HG02571 (cell line): Measurements from ENCODE around the gene IBSP.

Experiments used
- ATAC-seq: cut with Tn5 transposase; IDR thresholded peaks from one replicate; pipeline ENCODE4 v1.9.1; 2021; ENCODE audit warnings: mild to moderate bottlenecking, moderate library complexity; ENCODE audit not compliant: unreplicated experiment

The IBSP gene

DNA sequence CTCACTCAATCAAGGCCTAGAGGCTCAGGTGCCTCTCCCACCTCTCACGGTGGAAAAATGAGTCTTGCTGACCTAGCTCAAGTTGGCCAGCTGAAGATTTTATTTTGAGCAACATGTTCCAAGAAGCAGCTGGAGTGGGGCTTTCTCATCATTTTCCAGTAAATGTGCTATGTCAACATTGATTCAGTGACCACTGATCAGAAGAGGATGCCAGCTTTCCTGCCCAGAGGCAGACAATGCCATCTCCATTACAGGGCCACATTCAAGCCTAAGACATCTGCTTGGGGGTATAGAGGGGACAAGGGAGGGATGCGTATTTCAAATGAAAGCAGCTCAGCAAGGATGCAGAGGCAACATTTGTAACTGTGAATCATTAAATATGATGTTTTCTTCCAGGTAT lies 36.4 kb downstream of the IBSP start:
- ATAC-seq, result no peak

DNA sequence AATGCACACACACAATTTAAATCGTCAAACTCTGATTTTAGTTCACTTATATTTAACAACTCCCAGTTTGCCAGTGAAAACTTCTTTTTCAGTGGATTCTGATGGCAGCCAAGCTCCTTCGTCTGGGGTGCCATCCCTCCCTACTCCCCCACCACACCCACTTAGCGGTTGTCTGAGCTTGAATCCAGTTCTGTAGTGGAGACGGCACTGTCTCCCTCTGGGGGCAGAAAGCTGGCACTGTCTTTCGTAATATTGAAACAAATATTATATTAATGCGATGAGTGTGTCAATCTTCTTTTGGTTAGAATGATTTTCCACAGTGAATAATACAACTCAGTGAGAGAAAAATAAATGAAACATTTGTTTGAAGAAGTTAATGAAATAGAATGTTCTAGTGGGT lies 38.9 kb downstream of the IBSP start:
- no peak for ATAC-seq

DNA sequence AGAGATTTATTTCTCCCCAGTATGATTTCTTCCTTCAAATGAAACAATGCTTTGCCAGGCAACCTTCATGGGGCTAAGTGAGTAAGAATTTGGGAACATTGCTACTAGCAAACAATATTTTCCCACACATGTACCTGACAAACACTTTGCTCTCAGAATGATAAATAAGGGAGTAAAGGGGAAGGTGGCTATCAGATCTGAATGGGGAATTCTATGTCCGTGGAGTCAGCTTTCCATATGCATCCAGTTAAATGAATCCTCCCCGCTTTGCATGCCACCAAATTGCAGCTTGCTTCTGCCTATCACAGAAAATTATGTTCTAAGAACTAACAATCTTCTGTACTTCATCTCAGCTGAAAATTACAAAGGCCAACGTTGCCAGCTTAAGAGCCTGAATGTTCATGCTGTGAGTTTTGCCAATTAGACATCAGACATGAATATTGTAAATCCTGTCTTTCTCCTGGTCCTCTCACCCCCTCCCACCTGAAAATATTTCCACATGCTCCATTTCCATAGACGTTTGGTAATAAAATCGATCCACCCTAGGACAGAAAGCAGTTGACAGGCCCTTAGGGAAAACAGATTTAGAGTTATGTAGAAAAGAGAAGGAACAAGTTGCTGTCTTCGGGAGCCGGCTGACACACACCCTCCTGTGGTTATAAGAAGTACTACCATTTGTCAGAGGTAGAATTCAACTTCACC lies 39.7 kb downstream of the IBSP start:
- ATAC-seq, result no peak

DNA sequence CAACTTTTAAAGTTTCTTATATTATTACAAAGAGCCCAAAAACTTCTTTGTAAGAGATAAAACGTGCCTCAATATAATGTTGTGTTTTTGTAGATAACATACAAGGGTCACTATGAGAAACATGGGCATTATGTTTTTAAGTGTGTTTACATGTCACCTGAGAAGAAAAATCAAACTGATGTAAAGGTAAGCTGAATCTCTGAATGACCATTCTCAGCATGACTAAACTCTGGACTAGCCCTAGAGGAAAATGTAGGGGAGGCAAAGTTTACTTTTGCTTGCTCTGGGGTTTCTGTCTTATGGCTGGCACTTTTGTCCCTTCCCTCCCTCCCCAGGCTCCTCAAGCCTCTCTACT lies 40.2 kb downstream of the IBSP start:
- ATAC-seq, result no peak

DNA sequence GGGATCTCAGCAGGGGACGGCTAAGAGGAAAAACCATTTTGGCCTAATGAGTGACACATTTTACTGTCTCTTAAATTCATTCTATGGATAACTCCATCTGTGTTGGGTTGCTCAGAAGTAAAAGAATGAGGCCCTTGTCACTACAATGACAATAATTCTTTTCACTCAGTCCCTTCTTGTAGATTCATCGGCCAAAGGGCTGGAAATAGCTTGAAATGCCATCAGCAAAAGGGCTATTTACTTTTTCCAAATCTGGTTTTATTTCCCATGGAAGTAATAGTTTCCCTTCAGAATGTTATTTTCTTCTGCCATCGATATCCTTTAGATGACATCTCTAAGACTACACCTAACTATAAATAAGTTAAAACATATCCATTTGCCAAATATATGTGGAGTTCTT lies 40.8 kb downstream of the IBSP start:
- ATAC-seq, result no peak

DNA sequence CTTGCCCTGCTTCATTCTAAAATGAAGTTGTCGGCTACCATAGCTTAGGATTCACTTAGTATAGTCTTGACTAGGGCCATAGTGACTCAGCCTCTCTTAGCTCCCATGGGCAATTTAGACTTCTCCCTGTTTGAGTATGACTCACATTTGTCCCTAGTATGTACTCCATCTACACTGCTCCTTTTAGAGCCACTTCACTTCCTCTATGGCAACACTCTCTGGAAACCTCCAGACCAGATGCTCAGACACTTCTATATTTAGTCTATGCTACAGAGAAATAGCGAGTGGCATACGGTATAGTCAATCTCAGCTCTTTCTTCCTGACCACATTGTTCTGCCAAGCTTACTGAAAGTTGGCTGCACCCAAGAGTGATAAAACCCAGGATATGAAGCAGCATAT lies 44.6 kb downstream of the IBSP start:
- no peak for ATAC-seq

- ATAC-seq, result no peak
These were observed 45.1 kb downstream of the IBSP start for GRCh38 chr4:87844452-87844851.

GRCh38 chr4:87846226-87846625 lies 46.9 kb downstream of the IBSP start:
- ATAC-seq, result no peak

GRCh38 chr4:87848622-87849351 lies 49.4 kb downstream of the IBSP start:
- ATAC-seq, result peak; percentile 86

- ATAC-seq, result no peak
These were observed 50.3 kb downstream of the IBSP start for GRCh38 chr4:87849612-87850011.

GRCh38 chr4:87851332-87851731 lies 52.0 kb downstream of the IBSP start:
- ATAC-seq, result no peak

DNA sequence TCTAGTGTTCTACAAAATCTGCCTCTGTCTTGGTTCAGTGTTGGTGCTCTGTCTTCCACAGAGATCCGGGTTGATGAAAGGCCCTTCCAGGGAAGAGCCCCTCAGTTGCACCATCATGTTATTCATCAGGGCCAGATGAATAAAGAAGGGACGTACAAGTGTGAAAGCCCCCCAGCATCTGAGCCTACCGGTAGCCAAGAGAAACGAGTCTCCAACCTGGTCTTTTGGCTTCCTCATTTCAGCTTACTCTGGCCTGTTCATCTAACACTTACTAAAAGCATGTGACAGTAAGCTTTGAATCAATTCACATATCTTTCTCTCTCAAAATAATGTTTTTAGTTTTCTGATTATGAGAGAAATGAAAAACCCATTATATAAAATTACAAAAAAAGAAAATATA lies 52.6 kb downstream of the IBSP start:
- no peak for ATAC-seq

DNA sequence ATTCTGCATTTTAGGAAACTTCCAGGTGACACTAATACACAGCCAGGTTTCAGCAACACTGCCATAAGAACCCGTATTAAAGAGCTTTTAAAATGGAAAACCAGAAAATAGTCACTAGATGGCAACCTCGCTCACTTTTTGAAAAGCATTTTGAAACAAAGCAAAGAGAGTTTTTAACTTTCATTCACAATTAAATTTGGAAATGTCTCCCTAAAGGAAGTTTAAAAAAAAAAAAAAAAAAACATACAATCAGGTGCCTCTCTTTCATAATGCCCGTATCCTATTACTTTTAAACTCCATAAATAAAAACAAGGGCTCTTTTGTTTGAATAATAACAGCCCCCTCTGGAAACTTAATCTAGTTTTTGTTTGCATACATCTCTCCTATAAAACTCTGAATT lies 53.8 kb downstream of the IBSP start:
- no peak for ATAC-seq

DNA sequence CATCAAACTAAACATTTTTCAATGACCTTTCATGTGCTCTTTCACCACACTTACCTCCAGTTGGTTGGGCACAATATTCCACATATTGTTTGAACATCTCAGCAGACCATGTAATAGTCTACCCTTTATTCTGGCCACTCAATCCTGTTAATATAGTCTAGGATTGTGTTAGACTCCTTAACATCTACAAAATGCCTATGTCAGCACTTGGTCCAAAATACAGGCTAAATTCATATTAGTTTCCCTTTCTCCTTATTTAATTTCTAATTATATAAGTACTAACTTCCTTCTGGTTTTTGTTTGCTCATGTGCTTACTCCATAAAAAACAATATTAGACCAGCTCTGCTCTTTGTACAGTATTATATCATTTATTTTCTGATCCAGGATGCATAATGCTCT lies 54.5 kb downstream of the IBSP start:
- ATAC-seq, result no peak

DNA sequence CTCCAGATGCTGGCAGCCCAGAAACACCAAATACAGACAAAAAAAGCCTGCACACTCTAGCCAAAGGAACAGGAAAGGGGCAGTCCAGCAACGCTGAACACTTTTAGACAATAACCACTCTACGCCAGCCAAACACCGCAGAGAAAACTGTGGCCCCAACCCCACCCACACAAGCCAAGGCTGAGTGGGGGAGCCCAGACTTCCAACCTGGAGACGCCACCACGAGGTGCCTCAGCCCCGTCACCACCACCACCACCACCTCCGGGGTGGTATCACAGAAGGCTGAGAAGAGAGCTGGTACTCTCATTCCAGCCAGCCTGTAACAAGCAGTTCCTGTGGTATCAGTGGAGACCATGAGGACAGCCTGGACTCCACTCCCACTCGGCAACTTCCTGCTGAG lies 56.2 kb downstream of the IBSP start:
- ATAC-seq, result no peak

DNA sequence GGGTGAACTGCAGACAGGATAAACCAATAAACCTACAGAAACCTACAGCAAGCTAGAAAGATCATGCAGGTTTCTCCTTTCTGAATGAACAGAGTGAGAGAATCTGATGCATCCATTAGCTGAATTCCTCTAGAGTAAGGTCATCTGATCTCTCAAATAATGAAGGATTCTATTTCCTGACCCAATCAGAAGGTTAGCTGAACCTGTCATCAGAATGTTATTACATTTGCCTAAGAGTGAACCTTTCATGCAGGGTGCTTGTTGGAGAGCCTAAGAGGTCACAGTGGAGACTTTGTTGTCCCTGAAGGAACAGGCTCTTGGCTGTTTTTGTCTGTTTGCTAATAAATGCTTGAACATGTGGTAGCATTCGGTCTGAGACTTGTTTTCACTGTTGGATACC lies 57.5 kb downstream of the IBSP start:
- no peak for ATAC-seq

DNA sequence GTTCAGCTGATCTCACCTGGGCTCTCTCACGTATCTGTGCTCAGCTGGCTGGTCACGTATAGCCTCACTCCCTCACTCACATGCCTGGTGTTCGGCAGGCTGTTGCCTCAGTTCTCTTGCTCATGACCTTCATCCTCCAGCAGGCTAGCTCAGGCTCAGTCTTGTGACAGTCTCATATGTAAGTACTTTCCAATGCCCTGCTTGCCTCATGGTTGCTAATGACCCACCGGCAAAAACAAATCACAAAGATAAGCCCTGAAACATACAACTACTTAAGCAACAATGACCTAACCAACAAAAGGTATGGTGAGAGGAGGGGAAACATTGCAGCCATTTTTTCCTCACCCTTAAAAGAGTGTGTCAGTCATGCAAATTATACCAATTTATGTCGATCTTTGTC lies 58.4 kb downstream of the IBSP start:
- no peak for ATAC-seq
